Measurements from ENCODE around the gene KAT7.
A peak's percentile ranks its signal among the peaks of the same experiment; 100 is the strongest.

The KAT7 gene

GRCh38 chr17:49760932-49761558 lies 27.4 kb upstream of the KAT7 start:
- DNase-seq (ENCODE audit: low read depth) = no peak

DNA sequence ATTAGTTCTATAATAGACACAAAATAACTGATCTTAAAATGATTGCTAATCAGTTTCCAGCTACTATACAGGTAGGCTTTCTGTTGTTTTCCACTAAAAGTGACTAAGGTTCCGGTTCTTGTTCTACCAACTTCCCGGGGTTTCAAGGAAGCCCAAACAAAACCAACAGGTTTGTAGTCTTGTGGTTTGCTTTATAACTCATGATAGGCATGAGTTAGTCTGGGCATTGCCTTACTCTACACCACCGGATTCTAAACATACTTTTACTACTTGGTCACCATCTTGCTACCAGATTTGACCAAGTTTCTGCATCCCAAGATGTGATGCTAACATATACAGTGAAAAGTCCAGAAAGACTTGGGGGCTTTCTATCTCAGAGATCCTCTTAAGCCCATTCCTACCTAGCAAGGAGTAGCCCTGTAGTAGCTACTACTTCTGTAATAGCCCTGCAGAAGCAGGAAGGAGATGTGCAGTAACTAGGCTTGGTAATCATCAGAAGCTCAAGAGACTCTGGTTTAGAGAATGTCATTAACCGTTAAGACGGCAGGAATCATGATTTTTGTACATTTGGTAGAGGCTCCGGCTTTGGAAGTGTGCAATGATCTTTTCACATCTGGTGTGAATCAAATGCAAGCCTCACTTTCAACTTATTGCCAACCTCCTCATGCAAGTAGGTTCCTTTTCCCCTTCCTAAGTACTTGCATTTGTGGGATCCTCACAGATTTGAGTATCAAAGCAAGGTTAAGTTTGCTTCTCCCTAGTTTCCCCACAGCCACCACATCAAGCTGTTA lies 26.1 kb upstream of the KAT7 start:
- no peak for DNase-seq (ENCODE audit: low read depth)

GRCh38 chr17:49763735-49764558 lies 24.5 kb upstream of the KAT7 start, which contains the start of gene FAM117A:
Gene FAM117A, minus strand, starts transcription at chr17:49764131. Its CDS starts 44 bp downstream, at chr17:49764087.
- peak; percentile 88 for DNase-seq (ENCODE audit: low read depth)

DNA sequence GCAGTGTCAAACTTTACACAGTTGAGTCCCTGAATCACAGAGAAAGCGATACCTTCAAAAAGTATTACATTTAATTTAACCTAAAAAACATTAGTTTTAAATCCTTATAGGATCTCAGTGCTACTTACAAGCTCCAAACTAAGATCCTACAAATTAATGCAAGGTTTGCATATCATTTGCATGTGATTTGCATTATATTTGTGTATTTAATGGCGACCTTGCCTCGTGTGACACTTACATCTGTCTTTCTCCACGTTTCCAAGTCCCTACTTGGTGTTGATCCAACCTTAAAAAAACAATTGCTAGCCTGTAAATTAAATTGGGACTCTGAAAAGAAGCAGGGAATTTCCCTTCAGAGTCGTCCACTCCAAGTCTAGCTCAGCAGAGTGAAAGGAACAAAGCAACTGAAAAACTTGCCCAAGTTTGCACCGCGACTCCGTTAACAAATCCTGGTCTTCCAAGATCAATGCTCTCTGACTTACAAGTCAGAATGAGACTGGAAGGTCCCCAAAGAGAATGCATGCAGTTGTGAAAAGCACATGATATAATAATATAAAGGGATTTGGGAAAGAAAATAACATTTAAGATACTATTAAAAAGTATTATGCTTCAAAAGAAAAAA lies 23.8 kb upstream of the KAT7 start:
- no peak for DNase-seq (ENCODE audit: low read depth)

GRCh38 chr17:49766918-49767530 lies 21.5 kb upstream of the KAT7 start:
- no peak for DNase-seq (ENCODE audit: low read depth)

GRCh38 chr17:49775546-49776260 lies 12.8 kb upstream of the KAT7 start:
- DNase-seq (ENCODE audit: low read depth) = no peak

DNA sequence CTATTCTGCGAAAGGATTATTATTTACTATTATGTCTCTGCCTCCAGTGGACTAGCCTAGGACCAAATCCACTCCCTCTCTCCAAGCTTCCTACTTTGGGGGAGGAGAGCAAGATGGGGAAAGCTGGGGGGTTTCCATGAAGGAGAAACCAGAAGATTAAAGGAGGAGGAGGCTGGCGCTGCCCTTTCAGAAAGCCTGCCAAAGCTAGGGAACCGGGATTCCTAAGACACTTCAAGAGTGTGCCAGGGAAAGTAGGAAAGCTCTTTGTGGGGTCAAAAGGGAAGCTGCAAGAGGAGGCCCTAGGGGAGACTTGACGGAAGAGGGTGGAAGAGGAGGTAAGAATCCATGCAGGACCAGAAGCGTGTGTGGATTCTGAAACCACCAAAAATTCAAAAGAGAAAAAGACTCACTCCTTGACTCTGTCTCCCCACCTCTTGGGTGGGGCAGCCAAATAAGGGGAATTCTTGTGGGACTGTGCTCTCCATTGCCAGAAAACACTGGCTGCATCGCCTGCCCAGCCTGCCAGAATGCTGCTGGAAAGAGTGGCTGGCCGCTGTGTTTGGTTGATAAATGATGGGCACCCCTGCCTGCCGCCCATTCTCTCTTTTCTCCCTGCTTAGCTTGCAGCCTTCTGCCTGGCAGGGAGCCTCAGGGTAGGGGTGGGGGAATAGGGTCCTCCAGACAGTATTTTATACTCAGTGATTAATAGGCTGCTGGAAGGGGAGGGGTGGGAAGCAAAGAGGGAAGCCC lies 11.8 kb upstream of the KAT7 start:
- no peak for DNase-seq (ENCODE audit: low read depth)

DNA sequence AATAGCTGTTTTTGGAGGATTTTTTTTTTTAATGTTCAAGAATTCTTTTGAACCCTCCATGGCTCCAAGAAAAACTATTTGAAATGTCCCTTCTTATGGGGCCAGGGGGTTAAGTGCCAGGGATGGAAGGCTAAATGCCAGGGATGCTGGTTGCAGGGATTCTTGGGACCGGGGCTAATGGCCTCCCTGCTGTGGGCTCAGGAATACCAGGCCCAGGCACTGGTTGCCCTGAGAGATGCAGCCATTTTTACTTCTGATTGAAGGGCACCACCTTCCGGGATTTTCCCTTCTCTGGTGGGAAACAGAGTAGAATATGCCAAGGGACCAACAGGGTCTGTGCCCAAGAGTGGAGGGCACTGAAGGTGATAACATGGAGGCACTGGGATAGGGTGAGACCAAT lies 10.9 kb upstream of the KAT7 start:
- DNase-seq (ENCODE audit: low read depth) = no peak

DNA sequence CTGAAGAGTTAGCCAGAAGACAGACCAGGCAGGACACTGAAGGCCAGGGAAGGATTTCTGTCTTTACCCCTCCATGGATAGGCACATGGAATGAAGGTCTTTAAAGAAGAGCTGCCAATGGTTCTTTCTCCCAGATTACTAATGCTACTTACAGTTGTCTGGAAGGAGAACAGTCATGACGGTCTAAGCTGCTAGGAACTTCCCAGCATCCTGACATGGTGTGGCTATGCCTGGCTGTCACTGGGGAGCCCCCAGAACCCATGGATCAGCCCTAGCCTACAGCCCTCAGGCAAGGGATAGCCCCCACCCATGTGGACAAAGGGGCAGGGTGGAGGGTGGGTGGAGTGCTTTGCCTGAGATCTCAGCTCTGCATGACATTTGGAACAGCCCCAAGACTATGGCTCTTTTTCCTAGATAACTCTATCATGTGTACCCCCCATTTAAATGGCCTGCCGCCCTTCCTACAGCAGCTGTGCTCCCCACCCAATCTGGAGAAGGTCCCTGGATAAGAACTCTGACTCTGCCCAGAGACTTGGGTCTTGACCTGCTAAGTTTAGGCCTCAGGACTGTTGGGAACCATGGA lies 9.2 kb upstream of the KAT7 start:
- no peak for DNase-seq (ENCODE audit: low read depth)

- DNase-seq (ENCODE audit: low read depth) = no peak
Measured at GRCh38 chr17:49779739-49780231, 8.7 kb upstream of the KAT7 start.

DNA sequence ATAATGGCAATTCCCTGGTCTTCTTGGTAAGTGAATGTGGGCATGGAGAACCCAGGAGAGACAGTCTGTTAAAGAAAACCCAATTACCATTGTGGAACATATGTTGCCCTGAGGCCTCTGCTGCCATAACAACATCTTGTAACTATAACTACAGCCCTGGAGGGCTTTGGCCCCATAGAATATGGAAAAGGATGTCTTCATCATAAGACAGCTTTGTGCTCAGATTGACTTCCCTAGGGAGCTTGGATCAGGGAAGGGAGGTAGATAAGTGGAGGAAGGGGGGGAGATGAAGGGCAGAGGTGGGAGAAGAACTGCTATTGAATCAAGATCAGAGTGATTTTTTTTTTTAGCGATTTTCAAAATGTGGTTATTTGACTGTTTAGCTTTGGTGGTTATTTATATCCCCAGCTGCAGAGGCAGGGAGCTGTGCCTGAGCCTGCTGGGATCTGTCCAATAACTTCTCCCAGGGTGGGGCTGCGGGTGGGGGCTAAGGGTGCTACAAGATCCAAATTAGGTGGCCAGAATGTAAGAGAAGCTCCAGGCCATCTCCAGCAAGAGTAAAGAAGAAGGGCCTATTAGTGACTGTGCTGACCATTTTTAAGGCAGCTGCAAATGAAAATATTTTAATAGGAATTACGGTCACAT lies 5.3 kb upstream of the KAT7 start:
- DNase-seq (ENCODE audit: low read depth) = no peak

DNA sequence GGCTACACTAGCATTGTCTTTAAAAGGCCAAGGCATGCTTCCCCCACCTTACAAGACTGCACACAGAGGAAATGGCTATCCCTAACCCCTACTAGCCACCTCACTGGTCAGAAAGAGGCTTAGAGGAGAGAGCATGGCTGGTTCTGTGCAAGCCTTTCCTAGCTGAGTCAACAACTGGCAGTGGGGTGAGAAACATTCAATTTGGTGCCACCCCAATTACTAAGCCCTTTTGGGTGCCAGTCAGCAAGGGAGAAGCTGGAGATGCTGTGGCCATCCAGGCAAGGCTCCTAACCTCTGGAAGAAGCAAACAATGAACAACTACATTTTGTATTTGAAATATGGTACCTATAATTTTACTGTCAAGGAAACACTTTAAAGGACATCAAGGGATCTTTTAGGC lies 4.7 kb upstream of the KAT7 start:
- DNase-seq (ENCODE audit: low read depth) = no peak

DNA sequence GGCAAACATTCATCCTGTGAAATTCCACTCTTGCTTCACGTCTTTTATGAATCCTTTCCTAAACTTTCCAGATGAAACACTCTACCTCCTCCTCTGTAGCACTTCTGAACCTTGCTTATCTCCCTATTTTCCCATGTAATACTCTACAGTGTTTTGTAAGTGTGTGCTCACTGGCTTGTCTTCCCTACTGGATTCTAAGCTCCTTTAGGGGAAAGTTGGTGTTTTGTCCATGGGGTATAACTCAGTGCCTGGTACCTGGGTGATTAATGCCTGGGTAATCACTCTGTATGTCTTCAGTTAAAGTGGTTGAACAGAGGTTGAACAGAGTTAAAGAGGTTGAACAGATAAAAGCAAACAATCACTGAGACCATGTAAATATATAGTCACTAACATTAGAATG lies 3.8 kb upstream of the KAT7 start:
- no peak for DNase-seq (ENCODE audit: low read depth)

- peak; percentile 11 for DNase-seq (ENCODE audit: low read depth)
Measured at GRCh38 chr17:49787884-49788477, 500 bp upstream of the KAT7 start.

DNA sequence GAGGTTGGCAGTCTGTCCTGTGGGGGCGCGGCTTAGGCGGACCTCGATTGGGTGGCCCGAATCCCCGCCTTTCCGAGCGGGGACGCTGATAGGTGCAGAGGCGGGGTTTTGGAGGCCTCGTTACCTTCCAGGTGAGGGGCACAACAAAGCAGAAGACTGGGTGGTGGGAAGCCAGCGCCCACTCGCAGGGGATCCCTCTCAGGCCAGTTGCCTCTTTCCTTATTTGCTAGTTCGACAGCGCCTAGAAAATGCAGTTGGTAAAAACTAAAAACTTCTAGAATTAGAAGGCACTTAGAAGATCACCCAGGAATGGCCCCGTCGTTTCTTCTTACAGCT lies 730 bp downstream of the KAT7 start:
- DNase-seq (ENCODE audit: low read depth) = no peak

DNA sequence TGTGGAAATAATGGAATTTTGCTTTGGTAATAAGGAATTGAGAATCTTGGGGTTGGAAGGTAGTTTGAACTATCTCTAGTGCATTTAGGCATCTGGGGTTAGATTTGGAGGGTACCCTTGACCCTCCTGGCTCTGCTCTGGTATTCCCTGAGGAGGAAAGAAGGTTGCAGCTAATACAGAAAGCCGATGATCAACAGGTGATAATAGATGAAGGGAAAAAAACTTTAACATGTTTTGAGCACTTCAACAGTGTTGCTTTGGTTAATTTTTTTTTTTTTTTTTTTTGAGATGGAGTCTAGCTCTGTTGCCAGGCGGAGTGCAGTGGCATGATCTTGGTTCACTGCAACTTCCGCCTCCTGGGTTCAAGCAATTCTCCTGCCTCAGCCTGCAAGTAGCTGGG lies 4.8 kb downstream of the KAT7 start:
- DNase-seq (ENCODE audit: low read depth) = no peak

- DNase-seq (ENCODE audit: low read depth) = no peak
Measured at GRCh38 chr17:49795372-49795771, 6.9 kb downstream of the KAT7 start.

- no peak for DNase-seq (ENCODE audit: low read depth)
Measured at GRCh38 chr17:49798182-49798581, 9.7 kb downstream of the KAT7 start.

GRCh38 chr17:49798738-49799137 lies 10.3 kb downstream of the KAT7 start:
- DNase-seq (ENCODE audit: low read depth) = no peak
